Lower leg skin (tissue), 3 donors: ENCODE measurements around the gene DHX8.

Experiments
- CTCF ChIP-seq, 3 donors: fragments of 450-650 bp; IDR thresholded peaks; one replicate each; pipeline ENCODE4 v1.5.1; 2016; ENCODE audit warnings: antibody characterized with exemption in 3 of 3, mild to moderate bottlenecking in 3 of 3, moderate library complexity in 2 of 3
- POLR2A ChIP-seq, 2 donors: fragments of 450-650 bp; IDR thresholded peaks; one replicate each; pipeline ENCODE4 v1.6.1; 2016 to 2017; ENCODE audit warnings: antibody characterized with exemption in 2 of 2, mild to moderate bottlenecking in 1 of 2, moderate library complexity in 1 of 2

DNA sequence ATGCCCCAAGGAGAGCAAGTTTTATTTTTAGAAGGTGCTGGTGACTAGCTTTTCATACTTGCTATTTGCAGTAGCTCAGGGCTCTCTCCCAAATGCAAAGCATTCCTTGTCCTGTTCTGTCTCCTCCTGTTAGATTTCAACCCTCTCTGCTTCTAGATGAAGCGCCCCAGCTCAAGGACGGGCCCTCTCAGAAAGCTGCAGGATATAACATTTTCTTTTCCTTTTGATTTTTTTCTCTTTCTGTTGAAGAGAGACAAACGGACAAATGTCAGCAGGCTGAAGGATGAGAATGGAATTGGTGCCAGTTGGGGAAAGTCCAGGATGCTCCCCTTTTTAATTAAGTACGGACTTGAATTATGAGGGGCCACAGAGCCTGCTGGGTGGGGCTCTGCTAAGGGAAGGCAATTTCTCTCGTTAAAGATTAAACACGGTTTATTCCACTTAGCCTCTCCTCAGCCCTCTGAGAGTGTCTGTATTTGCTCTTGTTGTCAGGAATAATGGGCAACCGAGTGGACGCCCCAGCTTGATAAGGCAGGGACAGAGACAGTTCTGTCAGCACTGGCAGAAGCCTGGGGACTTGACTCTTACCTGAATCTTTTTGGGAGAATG, 68.6 kb downstream of the DHX8 start:
- TF ChIP-seq CTCF (IDR thresholded peaks at IDR 0.05) = no peak
- TF ChIP-seq POLR2A (IDR thresholded peaks at IDR 0.05) = no peak
